K562 (cell line): Measurements from ENCODE around the gene CD3D. TPM values are rescaled to one million over a fixed set of nuclear protein-coding genes. Genes with fewer than 3 reads are reported as not detected.

Source experiments
- IRF2 ChIP-seq: sonication (generic); formaldehyde crosslinking; IDR thresholded peaks from 2 replicates; pipeline ENCODE4 v1.8.1; 2022; ENCODE audit warnings: mild to moderate bottlenecking, missing genetic modification reagents
- KLF10 ChIP-seq: fragments of 250-450 bp; sonication (Bioruptor Pico); IDR thresholded peaks from 2 replicates; pipeline ENCODE4 v1.6.1; 2021; ENCODE audit warnings: matching md5 sums
- NFE2 ChIP-seq: IDR thresholded peaks from 2 replicates; pipeline ENCODE4 v1.6.1; 2014; ENCODE audit warnings: antibody characterized with exemption, low read depth
- PBX2 ChIP-seq, 2 experiments: IDR thresholded peaks in 1 of 2; conservative IDR thresholded peaks in 1 of 2; 2 replicates each; pipeline ENCODE4 v1.6.1; 2016; ENCODE audit warnings: low read depth in 2 of 2, mild to moderate bottlenecking in 1 of 2, missing compliant biosample characterization in 1 of 2, missing genetic modification characterization in 1 of 2, moderate library complexity in 1 of 2
- POU5F1 ChIP-seq: fragments of 150-350 bp; IDR thresholded peaks from 2 replicates; pipeline ENCODE4 v1.6.1; 2014; ENCODE audit warnings: borderline replicate concordance, low read length, low read depth, mild to moderate bottlenecking; ENCODE audit not compliant: partially characterized antibody
- SMARCB1 ChIP-seq: IDR thresholded peaks from 2 replicates; pipeline ENCODE4 v1.6.1; 2011; ENCODE audit warnings: improper control_type of control experiment, low read depth; ENCODE audit not compliant: insufficient read length
- TRIM28 ChIP-seq: fragments of 450-650 bp; IDR thresholded peaks from 2 replicates; pipeline ENCODE4 v1.6.1; 2017
- ZNF639 ChIP-seq, 2 experiments: fragments of 200-800 bp in 1 of 2; sonication (Bioruptor generic) in 1 of 2; sonication (generic) in 1 of 2; formaldehyde crosslinking in 1 of 2; IDR thresholded peaks in 1 of 2; conservative IDR thresholded peaks in 1 of 2; 2 replicates each; pipeline versions ENCODE4 v1.5.0 to v1.6.1; 2016 to 2020; ENCODE audit warnings: missing compliant biosample characterization in 1 of 2, missing genetic modification characterization in 1 of 2, missing genetic modification reagents in 1 of 2
- polyA plus RNA-seq, 8 experiments: library from polyadenylated mRNA; depleted of rRNA in 4 of 8; stranded (reverse) in 5 of 8; unstranded in 3 of 8; fragments of >200 nt; fragmentation: Nextera tagmentation in 2 of 8; fragmentation: Illumina TruSeq in 1 of 8; extraction: Ambion mirVana in 2 of 8; extraction: Trizol in 1 of 8; gene quantifications; 2 replicates each; pipeline versions ENCODE4 v1.2.1 to v1.2.3, GENCODE V29; 2011 to 2014; ENCODE audit warnings: inconsistent platforms in 1 of 8, missing spikeins in 1 of 8
- total RNA-seq, 7 experiments: library from RNA; depleted of rRNA in 6 of 7; stranded (reverse); fragments of >200 nt in 6 of 7; fragmentation: Illumina TruSeq in 2 of 7; extraction: Trizol in 2 of 7; gene quantifications; 2 replicates each; pipeline versions ENCODE4 v1.2.1 to v1.2.3, GENCODE V29; 2011 to 2021; ENCODE audit warnings: low replicate concordance in 1 of 7
- TF ChIP-seq, protein P1 (sequence below), 3 experiments: IDR thresholded peaks in 2 of 3; conservative IDR thresholded peaks in 1 of 3; 2 replicates each; pipeline ENCODE4 v1.5.1; 2011 to 2012; ENCODE audit warnings: low read length in 3 of 3, mild to moderate bottlenecking in 3 of 3, control low read depth in 2 of 3, improper control_type of control experiment in 1 of 3, inconsistent platforms in 1 of 3, low read depth in 1 of 3, mixed read lengths in 1 of 3, moderate library complexity in 1 of 3; ENCODE audit not compliant: insufficient read depth in 2 of 3
- TF ChIP-seq, protein P2 (sequence below), 2 experiments: fragments of 450-650 bp; formaldehyde crosslinking in 1 of 2; IDR thresholded peaks; 2 replicates each; pipeline versions ENCODE4 v1.4.0 to v1.6.1; 2014 to 2020; ENCODE audit warnings: mild to moderate bottlenecking in 2 of 2, borderline replicate concordance in 1 of 2, low read depth in 1 of 2

Gene CD3D
- total and polyA plus RNA-seq, 9 of the 15 experiments (the other 6 are each of a cell fraction or from before 2014, with no cell fraction given) = 36.2 to 238 (median 67.1) TPM

GRCh38 chr11:118359295-118359958, 16.9 kb upstream of the CD3D start, which contains the start of gene UBE4A (continued):
- TF ChIP-seq PBX2 (CRISPR knock-in tag; IDR thresholded peaks at IDR 0.05; ENCODE audit: low read depth) (no peak), PBX2 (tag; conservative IDR thresholded peaks at IDR 0.05; ENCODE audit: low read depth) (no peak), KLF10 (CRISPR knock-in tag) (no peak), POU5F1 (no peak), ZNF639 (CRISPR knock-in tag; conservative IDR thresholded peaks at IDR 0.05 in 1 of 2, IDR thresholded peaks at IDR 0.05 in 1 of 2) (peak in 1 of 2 experiments; percentile 78; a peak in 2 of 4 replicates), TRIM28 (0 out of 2 replicates have a peak, but pooled peaks have one; percentile 17), IRF2 (no peak), SMARCB1 (no peak), NFE2 (0 out of 2 replicates have a peak, but pooled peaks have one; percentile 24)
- TF ChIP-seq, protein P1, sequence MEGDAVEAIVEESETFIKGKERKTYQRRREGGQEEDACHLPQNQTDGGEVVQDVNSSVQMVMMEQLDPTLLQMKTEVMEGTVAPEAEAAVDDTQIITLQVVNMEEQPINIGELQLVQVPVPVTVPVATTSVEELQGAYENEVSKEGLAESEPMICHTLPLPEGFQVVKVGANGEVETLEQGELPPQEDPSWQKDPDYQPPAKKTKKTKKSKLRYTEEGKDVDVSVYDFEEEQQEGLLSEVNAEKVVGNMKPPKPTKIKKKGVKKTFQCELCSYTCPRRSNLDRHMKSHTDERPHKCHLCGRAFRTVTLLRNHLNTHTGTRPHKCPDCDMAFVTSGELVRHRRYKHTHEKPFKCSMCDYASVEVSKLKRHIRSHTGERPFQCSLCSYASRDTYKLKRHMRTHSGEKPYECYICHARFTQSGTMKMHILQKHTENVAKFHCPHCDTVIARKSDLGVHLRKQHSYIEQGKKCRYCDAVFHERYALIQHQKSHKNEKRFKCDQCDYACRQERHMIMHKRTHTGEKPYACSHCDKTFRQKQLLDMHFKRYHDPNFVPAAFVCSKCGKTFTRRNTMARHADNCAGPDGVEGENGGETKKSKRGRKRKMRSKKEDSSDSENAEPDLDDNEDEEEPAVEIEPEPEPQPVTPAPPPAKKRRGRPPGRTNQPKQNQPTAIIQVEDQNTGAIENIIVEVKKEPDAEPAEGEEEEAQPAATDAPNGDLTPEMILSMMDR (IDR thresholded peaks at IDR 0.05 in 2 of 3, conservative IDR thresholded peaks at IDR 0.05 in 1 of 3; ENCODE audit: insufficient read depth in 2 of 3, low read depth in 1 of 3, low read length in 3 of 3) = no peak; a peak in 1 of 6 replicates
- TF ChIP-seq, protein P2, sequence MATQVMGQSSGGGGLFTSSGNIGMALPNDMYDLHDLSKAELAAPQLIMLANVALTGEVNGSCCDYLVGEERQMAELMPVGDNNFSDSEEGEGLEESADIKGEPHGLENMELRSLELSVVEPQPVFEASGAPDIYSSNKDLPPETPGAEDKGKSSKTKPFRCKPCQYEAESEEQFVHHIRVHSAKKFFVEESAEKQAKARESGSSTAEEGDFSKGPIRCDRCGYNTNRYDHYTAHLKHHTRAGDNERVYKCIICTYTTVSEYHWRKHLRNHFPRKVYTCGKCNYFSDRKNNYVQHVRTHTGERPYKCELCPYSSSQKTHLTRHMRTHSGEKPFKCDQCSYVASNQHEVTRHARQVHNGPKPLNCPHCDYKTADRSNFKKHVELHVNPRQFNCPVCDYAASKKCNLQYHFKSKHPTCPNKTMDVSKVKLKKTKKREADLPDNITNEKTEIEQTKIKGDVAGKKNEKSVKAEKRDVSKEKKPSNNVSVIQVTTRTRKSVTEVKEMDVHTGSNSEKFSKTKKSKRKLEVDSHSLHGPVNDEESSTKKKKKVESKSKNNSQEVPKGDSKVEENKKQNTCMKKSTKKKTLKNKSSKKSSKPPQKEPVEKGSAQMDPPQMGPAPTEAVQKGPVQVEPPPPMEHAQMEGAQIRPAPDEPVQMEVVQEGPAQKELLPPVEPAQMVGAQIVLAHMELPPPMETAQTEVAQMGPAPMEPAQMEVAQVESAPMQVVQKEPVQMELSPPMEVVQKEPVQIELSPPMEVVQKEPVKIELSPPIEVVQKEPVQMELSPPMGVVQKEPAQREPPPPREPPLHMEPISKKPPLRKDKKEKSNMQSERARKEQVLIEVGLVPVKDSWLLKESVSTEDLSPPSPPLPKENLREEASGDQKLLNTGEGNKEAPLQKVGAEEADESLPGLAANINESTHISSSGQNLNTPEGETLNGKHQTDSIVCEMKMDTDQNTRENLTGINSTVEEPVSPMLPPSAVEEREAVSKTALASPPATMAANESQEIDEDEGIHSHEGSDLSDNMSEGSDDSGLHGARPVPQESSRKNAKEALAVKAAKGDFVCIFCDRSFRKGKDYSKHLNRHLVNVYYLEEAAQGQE (IDR thresholded peaks at IDR 0.05; ENCODE audit: borderline replicate concordance) = 0 out of 2 replicates have a peak, but pooled peaks have one; percentile 8
- TF ChIP-seq, protein P2 (CRISPR knock-in tag; IDR thresholded peaks at IDR 0.05; ENCODE audit: low read depth) = no peak
